HG02884 (cell line): ENCODE results near the gene TMEM35B.
"Not testable (repeated sequence)": the region's sequence is repeated elsewhere in the genome, so short reads cannot be mapped to it uniquely, and the experiment has no call there.

Source experiments
- ATAC-seq: cut with Tn5 transposase; IDR thresholded peaks from one replicate; pipeline ENCODE4 v1.9.1; 2021; ENCODE audit warnings: mild to moderate bottlenecking, moderate library complexity; ENCODE audit not compliant: unreplicated experiment

The TMEM35B gene

DNA sequence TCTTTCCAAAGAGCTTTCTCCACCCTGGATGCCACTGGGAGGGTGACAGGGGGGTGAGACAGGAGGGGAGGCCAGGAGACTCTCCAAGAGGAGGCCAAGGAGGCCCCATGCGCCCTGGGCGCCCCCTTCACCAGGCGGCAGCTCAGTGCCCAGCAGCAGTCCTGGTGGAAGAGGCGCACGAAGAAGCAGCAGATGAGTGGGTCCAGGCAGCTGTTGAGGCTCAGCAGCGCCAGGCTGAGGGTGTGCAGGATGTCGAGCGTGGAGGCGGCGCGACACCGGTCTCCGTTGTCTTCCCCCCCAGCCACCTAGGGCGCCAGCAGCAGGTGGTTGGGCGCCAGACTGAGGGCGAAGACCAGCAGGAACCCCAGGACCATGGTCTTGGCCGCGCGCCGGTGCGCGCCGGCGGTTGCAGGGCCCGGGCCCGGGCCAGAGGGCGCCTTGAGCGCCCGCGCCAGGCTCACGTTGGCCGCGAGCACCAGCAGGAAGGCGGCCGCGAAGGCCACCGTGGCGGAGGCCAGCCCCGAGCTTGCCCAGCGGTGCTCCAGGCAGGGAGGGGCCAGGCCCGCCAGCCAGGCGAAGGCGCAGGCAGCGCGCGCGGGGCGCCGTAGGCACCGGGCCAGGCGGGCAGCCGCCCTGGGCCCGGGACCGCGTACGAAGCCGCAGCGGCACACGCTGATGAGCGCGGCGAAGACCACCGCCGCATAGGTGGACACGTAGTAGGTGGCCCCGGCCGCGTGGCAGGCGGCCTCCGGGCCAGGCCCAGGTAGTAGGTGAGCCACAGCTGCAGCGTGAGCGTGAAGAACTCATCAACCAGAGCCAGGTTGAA, 8.6 kb downstream of the TMEM35B start:
- ATAC-seq: no peak

DNA sequence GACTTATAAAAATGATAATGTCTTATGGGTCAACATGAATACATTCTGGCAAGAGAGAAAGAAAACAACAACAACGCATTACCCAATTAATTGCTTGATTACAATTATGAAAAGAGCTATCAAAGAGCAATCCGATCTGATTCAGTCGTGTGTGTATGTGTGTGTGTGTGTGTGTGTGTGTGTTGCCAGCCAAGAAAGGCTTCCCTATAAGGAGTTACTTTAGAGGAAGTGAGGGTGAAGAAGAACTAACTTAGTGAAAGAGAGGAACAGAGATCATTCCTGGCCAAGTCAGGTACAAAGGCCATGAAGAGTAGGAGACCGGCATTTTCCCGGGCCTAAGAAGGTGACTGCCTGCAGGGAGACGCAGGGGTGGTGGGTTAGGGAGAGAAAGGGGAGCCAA, 9.4 kb downstream of the TMEM35B start:
- no peak for ATAC-seq

DNA sequence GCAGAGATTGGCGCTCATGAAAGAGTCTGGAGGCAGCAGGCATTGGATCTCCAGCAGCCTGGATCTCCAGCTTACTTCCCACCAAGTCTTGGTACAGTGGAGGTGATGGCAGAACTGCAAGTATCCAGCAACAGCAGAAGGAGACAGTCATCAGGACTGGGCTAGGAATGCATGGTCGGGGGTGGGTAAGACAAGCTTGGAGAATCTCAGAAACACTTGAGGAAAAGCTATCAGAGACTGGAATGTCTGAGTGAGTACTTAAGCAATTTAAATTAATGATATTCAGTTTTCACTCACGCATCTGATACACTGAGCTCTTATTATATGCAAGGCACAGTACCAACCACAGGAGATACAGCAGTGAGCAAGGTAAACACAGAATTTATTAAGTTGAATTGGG, 9.8 kb downstream of the TMEM35B start:
- ATAC-seq: no peak

DNA sequence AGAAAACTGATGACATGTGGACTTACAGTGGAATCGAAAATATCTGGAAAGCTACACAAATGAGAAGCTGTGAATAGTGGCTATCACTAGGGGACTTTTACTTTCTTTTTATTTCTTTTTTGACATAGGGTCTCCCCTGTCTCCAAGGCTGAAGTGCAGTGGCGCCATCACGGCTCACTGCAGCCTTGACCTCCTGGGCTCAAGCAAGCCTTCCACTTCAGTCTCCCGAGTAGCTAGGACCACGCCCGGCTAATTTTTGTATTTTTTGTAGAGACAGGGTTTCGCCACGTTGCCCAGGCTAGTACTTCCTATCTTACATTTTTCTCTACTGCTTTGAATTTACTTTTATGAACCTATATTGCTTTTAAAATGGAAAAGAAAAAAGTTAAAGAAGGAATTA, 10.5 kb downstream of the TMEM35B start:
- ATAC-seq: no peak

DNA sequence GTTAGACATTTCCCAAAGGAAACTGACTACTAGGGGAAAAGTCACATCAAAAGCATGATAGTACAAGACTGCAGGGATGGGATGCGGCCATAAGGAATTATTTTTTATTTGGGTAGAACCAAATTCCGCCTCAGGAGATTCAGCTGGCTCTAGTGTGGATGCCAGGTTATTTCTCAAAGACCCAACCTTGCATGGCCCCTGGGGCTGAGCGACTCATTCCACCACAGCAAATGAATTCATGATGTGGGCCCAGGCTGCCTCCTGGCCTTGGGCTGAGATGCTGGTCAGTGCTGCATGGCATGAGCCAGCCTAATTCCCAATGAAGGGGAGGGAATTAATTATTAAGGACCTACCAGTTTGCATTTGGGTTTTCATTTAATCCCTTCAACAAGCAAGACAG, 11.8 kb downstream of the TMEM35B start:
- no peak for ATAC-seq

DNA sequence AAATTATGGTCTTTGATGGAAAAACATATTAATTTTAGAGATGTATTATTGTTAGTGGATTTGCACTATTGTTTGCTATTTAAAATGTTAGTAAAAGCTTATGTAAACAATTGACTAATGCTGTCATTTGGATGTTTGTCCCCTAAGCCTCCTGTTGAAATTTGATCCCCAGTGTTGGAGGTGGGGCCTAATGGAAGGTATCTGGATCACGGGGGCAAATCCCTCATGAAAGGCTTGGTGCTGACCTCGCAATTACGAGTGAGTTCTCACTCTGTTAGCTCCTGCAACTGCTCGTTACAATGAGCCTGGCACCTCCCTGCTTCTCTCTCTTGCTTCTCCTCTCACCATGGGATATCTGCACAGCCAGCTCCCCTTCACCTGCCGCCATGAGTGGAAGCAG, 14.3 kb downstream of the TMEM35B start:
- no peak for ATAC-seq

DNA sequence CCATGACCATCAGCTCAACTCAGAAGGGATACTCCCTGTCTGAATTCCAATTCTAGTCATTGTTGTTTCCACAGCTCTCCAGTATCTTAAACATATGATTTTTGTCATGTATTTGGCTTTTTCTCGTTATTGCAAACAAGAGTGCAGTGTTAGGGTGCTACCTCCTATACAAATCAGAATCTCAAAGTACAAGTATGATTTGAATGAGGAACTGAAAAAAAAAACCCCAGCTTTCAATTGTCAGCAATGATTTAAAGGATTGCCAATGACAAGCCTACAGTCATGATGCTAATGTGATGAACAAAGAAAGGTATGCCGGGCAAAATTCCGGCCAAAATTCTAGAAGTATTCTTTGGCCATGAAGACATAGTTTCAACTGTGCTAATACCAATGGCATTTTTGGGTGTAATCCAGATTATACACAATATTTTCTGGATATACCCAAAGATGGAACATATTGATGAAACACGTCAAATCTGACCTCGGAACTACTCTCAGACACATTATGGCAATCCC, 14.9 kb downstream of the TMEM35B start:
- no peak for ATAC-seq

DNA sequence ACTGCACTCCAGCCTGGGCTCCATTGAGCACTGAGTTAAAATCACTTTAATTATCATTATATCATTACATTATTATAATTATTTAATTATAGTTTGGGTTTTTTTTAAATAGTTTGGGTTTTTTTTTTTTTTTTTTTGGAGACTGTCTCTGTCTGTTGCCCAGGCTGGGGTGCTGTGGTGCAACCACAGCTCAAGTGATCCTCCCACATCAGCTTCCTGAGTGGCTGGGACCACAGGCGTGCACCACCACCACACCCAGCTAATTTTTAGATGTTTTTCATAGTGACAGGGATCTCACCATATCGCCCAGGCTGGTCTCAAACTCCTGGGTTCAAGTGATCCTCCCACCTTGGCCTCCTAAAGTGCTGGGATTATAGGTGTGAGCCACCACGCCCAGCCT, 16.9 kb downstream of the TMEM35B start:
- ATAC-seq: not testable (repeated sequence)

DNA sequence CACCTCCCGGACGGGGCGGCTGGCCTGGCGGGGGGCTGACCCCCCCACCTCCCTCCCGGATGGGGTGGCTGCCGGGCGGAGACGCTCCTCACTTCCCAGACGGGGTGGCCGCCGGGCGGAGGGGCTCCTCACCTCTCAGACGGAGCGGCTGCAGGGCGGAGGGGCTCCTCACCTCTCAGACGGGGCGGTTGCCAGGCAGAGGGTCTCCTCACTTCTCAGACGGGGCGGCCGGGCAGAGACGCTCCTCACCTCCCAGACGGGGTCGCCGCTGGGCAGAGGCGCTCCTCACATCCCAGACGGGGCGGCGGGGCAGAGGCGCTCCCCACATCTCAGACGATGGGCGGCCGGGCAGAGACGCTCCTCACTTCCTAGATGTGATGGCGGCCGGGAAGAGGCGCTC, 17.5 kb downstream of the TMEM35B start:
- not testable (repeated sequence) for ATAC-seq

DNA sequence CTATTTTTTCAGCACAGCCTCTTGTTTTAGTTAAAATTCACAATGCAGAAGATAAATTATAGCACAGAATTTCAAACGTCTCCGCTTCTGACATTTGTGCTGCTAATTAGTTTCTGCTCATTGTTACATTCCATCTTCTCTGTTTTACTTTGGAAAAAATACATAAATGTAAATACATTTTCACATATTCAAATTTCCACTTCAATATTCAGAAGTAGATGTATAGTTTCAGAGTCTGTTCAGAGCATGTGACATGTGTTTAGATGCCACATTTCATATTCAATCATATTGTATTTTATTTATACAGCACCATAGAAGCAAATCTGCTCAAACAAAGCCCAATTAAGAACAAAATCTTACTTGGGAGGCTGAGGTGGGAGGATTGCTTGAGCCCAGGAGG, 19.6 kb downstream of the TMEM35B start:
- ATAC-seq: no peak

DNA sequence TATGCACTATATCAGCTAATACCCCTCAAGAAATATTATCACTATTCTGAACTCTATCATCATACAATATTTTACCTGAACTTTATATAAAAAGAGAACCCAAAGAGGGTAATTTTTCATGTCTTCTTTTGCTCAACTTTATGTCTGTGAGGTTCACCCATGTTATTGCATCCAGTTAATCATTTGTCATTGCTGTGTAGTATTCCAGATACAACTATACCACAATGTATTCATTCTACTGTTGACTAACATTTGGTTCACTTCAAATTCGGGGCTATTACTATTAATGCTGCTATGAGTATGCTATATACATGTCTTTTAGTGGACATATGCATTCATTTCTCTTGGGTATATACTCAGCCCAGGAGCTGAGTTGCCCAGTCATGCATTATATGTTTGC, 34.7 kb downstream of the TMEM35B start:
- ATAC-seq: no peak

DNA sequence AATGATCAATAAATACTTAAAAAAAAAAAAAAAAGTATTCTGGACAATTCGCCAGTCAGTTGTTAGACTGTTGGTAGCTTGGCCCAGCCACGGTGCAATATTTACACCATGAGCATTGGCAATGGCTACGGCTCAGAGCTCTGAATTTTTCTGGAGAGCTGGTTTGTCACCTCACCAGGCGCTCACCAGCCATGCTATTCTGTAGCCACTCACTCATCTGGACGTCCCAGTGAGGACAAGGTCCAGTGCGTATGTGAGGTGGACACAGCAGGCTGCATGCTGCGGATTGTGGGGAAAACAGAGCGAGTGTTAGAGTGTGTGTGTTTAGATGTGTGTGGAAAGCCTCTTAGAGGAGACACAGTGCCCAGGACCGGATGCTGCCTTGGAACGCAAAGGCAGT, 36.4 kb downstream of the TMEM35B start:
- ATAC-seq: not testable (repeated sequence)

DNA sequence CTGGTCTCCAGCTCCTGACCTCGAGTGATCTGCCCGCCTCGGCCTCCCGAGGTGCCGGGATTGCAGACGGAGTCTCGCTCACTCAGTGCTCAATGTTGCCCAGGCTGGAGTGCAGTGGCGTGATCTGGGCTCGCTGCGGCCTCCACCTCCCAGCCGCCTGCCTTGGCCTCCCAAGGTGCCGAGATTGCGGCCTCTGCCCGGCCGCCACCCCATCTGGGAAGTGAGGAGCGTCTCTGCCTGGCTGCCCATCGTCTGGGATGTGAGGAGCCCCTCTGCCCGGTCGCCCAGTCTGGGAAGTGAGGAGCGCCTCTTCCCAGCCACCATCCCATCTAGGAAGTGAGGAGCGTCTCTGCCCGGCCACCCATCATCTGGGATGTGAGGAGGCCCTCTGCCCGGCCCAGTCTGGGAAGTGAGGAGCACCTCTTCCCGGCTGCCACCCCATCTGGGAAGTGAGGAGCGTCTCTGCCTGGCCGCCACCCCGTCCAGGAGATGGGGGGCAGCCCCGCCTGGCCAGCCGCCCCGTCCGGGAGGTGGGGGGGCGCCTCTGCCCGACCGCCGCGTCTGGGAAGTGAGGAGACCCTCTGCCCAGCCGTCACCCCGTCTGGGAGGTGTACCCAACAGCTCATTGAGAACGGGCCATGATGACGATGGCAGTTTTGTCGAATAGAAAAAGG, 37.4 kb downstream of the TMEM35B start:
- not testable (repeated sequence) for ATAC-seq

DNA sequence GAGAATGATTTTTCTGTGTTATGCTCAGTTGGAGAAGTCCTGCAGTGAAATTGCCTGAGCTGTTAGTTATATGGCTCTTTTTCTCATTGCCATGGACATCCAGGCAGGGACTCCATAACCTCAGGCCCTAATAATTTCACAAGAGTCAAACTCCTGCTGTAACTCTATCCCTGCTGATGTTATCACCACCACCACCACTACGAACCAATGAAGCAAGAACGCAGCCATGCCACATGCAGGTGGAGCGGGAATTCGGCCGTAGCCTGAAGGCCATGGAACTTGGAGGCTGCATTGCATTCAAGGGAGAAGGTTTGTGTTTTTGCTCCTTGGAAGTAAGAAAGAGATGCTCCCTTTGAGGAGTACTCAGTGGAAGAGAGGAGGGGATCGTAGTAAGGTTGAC, 38.9 kb downstream of the TMEM35B start:
- ATAC-seq: no peak

DNA sequence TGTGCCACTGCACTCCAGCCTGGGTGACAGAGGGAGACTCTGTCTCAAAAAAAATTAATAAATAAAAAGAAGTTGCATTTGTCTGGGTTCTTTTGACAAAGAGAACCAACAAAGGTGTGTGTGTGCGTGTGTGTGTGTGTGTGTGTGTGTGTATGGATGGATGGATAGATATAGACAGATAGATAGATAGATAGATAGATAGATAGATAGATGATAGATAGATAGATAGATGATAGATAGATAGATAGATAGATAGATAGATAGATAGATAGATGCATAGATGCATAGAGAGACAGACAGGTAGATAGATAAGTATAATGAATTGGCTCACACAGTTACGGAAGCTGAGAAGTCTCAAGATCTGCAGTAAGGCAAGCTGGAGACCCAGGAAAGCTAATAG, 43.3 kb downstream of the TMEM35B start:
- not testable (repeated sequence) for ATAC-seq
